CD4-positive, alpha-beta memory T cell (primary cell): Measurements from ENCODE around the gene AKAP6. TPM values are rescaled to one million over a fixed set of nuclear protein-coding genes. Genes with fewer than 3 reads are reported as not detected.

Experiments used
- CTCF ChIA-PET: fragments of 350-600 bp; sonication (Branson Sonifier 250); formaldehyde crosslinking; loops from one replicate; lab custom pipeline; 2021; ENCODE audit warnings: inconsistent platforms; ENCODE audit not compliant: partially characterized antibody; lab: Charles Lee
- POLR2A ChIA-PET: fragments of 350-600 bp; sonication (Branson Sonifier 250); formaldehyde crosslinking; loops from one replicate; lab custom pipeline; 2021; ENCODE audit not compliant: partially characterized antibody; lab: Charles Lee
- DNase-seq, 5 donors: peaks; one replicate each; pipeline versions ENCODE4 v3.0.0 to v3.0.0-alpha.2; 2020 to 2022; ENCODE audit warnings: mixed read lengths in 1 of 5
- H3K27ac ChIP-seq: one replicate; pipeline ENCODE4 v1.7.0; 2013; ENCODE audit warnings: low read depth, low read length
- H3K27me3 ChIP-seq: 2 replicates; pipeline ENCODE4 v1.7.0; 2013; ENCODE audit warnings: mild to moderate bottlenecking, low read length, moderate library complexity; ENCODE audit not compliant: insufficient read depth
- H3K36me3 ChIP-seq: 2 replicates; pipeline ENCODE4 v1.7.0; 2013; ENCODE audit warnings: mild to moderate bottlenecking, low read length, moderate library complexity; ENCODE audit not compliant: insufficient read depth
- H3K4me1 ChIP-seq: 2 replicates; pipeline ENCODE4 v1.7.0; 2013; ENCODE audit warnings: mild to moderate bottlenecking, low read length, moderate library complexity; ENCODE audit not compliant: insufficient read depth
- H3K4me3 ChIP-seq, 2 donors: one replicate each; pipeline ENCODE4 v1.7.0; 2013; ENCODE audit warnings: low read length in 2 of 2, mild to moderate bottlenecking in 1 of 2
- H3K9me3 ChIP-seq, 2 donors: one replicate each; pipeline ENCODE4 v1.7.0; 2013; ENCODE audit warnings: low read length in 2 of 2, control low read depth in 1 of 2; ENCODE audit not compliant: control insufficient read depth in 1 of 2
- H3K27ac Mint-ChIP-seq, 7 donors: one replicate each; pipeline ENCODE4 v1.8.0; 2020 to 2021; ENCODE audit warnings: mixed read lengths in 7 of 7, mild to moderate bottlenecking in 6 of 7, inconsistent platforms in 3 of 7, moderate library complexity in 3 of 7
- H3K27me3 Mint-ChIP-seq, 2 donors: one replicate each; pipeline ENCODE4 v1.8.0; 2020 to 2021; ENCODE audit warnings: mixed read lengths in 2 of 2
- H3K36me3 Mint-ChIP-seq, 2 donors: one replicate each; pipeline ENCODE4 v1.8.0; 2020 to 2021; ENCODE audit warnings: mixed read lengths in 2 of 2, inconsistent platforms in 1 of 2, mild to moderate bottlenecking in 1 of 2
- H3K4me1 Mint-ChIP-seq, 4 donors: one replicate each; pipeline ENCODE4 v1.8.0; 2020 to 2021; ENCODE audit warnings: mixed read lengths in 4 of 4, mild to moderate bottlenecking in 1 of 4
- H3K4me3 Mint-ChIP-seq, 8 donors: one replicate each; pipeline ENCODE4 v1.8.0; 2020 to 2021; ENCODE audit warnings: mixed read lengths in 8 of 8, mild to moderate bottlenecking in 7 of 8, moderate library complexity in 6 of 8, inconsistent platforms in 3 of 8
- H3K9me3 Mint-ChIP-seq, 8 donors: one replicate each; pipeline ENCODE4 v1.8.0; 2020 to 2021; ENCODE audit warnings: mixed read lengths in 8 of 8, mild to moderate bottlenecking in 5 of 8, inconsistent platforms in 3 of 8, moderate library complexity in 1 of 8
- intact Hi-C: fragments of 100-400 bp; cut with micrococcal nuclease; formaldehyde crosslinking; loops from one replicate; pipeline ENCODE4 v1.15.1; 2023
- polyA plus RNA-seq, 2 donors: library from polyadenylated mRNA; unstranded; fragments of 300-500 nt; fragmentation: Illumina TruSeq; gene quantifications; one replicate each; pipeline ENCODE4 v1.2.3, GENCODE V29; 2021
- total RNA-seq, 2 experiments: library from RNA; stranded (reverse); gene quantifications; one replicate each; pipeline ENCODE4 v1.2.3, GENCODE V29; 2021

AKAP6 gene, protein sequence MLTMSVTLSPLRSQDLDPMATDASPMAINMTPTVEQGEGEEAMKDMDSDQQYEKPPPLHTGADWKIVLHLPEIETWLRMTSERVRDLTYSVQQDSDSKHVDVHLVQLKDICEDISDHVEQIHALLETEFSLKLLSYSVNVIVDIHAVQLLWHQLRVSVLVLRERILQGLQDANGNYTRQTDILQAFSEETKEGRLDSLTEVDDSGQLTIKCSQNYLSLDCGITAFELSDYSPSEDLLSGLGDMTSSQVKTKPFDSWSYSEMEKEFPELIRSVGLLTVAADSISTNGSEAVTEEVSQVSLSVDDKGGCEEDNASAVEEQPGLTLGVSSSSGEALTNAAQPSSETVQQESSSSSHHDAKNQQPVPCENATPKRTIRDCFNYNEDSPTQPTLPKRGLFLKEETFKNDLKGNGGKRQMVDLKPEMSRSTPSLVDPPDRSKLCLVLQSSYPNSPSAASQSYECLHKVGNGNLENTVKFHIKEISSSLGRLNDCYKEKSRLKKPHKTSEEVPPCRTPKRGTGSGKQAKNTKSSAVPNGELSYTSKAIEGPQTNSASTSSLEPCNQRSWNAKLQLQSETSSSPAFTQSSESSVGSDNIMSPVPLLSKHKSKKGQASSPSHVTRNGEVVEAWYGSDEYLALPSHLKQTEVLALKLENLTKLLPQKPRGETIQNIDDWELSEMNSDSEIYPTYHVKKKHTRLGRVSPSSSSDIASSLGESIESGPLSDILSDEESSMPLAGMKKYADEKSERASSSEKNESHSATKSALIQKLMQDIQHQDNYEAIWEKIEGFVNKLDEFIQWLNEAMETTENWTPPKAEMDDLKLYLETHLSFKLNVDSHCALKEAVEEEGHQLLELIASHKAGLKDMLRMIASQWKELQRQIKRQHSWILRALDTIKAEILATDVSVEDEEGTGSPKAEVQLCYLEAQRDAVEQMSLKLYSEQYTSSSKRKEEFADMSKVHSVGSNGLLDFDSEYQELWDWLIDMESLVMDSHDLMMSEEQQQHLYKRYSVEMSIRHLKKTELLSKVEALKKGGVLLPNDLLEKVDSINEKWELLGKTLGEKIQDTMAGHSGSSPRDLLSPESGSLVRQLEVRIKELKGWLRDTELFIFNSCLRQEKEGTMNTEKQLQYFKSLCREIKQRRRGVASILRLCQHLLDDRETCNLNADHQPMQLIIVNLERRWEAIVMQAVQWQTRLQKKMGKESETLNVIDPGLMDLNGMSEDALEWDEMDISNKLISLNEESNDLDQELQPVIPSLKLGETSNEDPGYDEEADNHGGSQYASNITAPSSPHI (N-terminal part only)
- 1 to 10 TPM; 3.7 to 4.4 TPM for total RNA-seq
- polyA plus RNA-seq: under 1 TPM in 1 of 2 donors, not detected in 1; 0.98 TPM

DNA sequence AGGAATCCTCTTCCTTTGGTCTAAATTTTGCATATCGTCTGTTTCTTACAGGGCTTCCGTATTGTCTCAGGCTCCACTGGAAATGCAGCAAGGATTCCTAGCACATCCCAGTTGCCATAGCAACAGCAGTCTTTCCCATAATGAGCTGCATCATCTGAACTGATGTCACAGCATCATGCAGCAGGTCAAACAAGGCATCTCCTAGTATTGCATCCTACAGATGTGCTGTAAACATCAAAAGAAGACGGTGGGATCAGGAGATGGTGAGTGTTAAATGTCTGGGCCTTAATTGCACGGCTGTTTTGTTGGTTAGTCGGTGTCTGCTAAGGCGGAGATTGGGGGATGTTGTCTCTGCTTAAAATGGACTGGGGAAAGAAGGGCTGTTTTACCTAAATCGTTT lies at the start of gene AKAP6:
AKAP6 (plus strand) TSS at position 153 of the 400 bp plus-strand sequence. CDS start 104,196 bp downstream, outside the sequence.
- Histone ChIP-seq H3K4me3 (no peak within 1 kb of the TSS), H3K36me3 (no peaks in the 10 kb centered on the region), H3K27ac (no peak within 1 kb of the TSS), H3K27me3 (no peaks in the 10 kb centered on the region), H3K4me1 (no peaks in the 10 kb centered on the region), H3K9me3 (no peaks in the 10 kb centered on the region)
- Mint-ChIP-seq H3K27me3 (no peaks in the 10 kb centered on the region), H3K36me3 (no peaks in the 10 kb centered on the region), H3K9me3 (peaks cover 0 to 8% (median 4%) of the 10 kb centered on the region in 8 donors), H3K4me1 (no peaks in the 10 kb centered on the region), H3K27ac (peak within 1 kb of the TSS in 1 of 7 donors; percentile 62), H3K4me3 (no peak within 1 kb of the TSS)
- intact Hi-C loops: no loop called here
- ChIA-PET POLR2A (no interaction called here), CTCF (interaction anchor here (0.6 kb wide), 1 partner anchor 26 kb away, joined by 4 read pairs; no protein-coding TSS in a partner anchor)
- DNase-seq: no peak

DNA sequence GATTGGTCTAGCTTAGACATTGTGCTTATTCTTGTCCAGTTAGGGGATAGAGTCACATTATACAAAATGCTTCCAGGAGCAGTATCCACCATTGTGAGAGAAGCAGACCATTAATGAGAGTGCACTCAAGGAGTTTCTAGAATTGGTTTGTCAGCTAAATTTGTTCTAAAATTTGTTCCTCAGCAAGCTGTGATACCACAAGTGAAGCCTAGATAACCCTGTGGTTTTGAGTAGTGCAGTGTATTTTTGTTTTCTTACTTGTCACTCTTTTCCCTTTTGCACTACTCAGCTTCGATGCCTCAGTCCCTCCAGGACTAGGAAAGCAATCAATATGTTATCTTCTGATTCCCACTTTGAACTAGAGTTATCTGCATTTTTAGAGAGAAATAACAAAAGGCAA lies 42.5 kb upstream of the AKAP6 start:
- H3K4me3 ChIP-seq: no peak overlapping the region
- H3K27ac ChIP-seq: no peak overlapping the region
- H3K27me3 ChIP-seq: no peaks in the 10 kb centered on the region
- no peaks in the 10 kb centered on the region for H3K36me3 ChIP-seq
- H3K9me3 Mint-ChIP-seq: peaks cover 0 to 35% (median 23%) of the 10 kb centered on the region in 8 donors
- intact Hi-C loops: no loop called here
- no peaks in the 10 kb centered on the region for H3K4me1 Mint-ChIP-seq
- no peaks in the 10 kb centered on the region for H3K9me3 ChIP-seq
- ChIA-PET CTCF (no interaction called here), POLR2A (no interaction called here)
- peaks cover 13 to 27% of the 10 kb centered on the region in 2 donors for H3K36me3 Mint-ChIP-seq
- H3K27ac Mint-ChIP-seq: no peak overlapping the region
- DNase-seq: no peak
- H3K27me3 Mint-ChIP-seq: peaks cover 0 to 2% of the 10 kb centered on the region in 2 donors
- no peaks in the 10 kb centered on the region for H3K4me1 ChIP-seq
- H3K4me3 Mint-ChIP-seq: no peak overlapping the region

DNA sequence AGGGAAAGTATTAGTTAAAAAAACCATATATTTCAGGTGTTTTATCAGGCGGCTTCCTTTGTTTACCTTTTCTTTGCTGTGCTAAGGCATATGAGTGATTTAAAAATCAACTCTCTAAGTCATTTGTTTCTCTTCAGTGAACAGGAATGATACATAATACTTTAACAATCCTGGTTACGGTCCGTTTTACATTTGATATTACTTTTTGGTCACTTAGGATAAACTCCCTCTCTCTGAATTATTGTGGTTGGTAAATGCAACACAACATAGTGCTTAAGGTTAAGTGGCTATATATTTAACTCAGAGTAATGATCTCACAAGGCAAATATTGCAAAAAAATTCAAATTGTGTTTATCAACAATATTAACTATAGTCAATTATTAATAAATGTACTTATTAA lies 32.7 kb upstream of the AKAP6 start:
- intact Hi-C loops: no loop called here
- Histone ChIP-seq H3K27ac (no peak overlapping the region), H3K4me1 (no peaks in the 10 kb centered on the region), H3K4me3 (no peak overlapping the region), H3K27me3 (no peaks in the 10 kb centered on the region), H3K36me3 (no peaks in the 10 kb centered on the region), H3K9me3 (no peaks in the 10 kb centered on the region)
- POLR2A ChIA-PET: no interaction called here
- H3K27me3 Mint-ChIP-seq: no peaks in the 10 kb centered on the region
- H3K36me3 Mint-ChIP-seq: peaks cover 0 to 6% of the 10 kb centered on the region in 2 donors
- H3K4me1 Mint-ChIP-seq: no peaks in the 10 kb centered on the region
- H3K4me3 Mint-ChIP-seq: no peak overlapping the region
- CTCF ChIA-PET: no interaction called here
- DNase-seq: no peak
- H3K9me3 Mint-ChIP-seq: peaks cover 0 to 4% (median 3%) of the 10 kb centered on the region in 8 donors
- no peak overlapping the region for H3K27ac Mint-ChIP-seq

DNA sequence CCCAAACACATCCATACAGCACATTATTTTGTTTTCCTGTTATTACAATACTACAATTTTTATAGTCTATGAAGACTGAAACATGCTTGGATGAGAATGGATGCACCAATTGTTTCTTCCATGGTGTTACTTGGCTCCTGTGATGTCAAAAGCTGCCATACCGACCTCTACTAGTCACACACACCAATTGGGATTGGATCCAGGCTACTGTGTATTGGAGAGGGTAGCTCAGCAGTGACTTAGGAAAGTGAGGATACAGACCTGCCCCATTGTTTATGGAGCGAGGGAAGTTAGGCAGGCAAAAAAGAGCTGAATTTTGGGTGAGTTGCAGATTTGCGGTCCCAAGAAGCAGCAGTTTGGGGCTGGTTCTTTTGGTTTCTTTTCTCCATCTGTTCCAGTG lies 30.8 kb upstream of the AKAP6 start:
- no peaks in the 10 kb centered on the region for H3K4me1 Mint-ChIP-seq
- no peak for DNase-seq
- Histone ChIP-seq H3K27me3 (no peaks in the 10 kb centered on the region), H3K4me3 (no peak overlapping the region), H3K9me3 (no peaks in the 10 kb centered on the region), H3K4me1 (no peaks in the 10 kb centered on the region), H3K36me3 (no peaks in the 10 kb centered on the region), H3K27ac (no peak overlapping the region)
- ChIA-PET CTCF (no interaction called here), POLR2A (no interaction called here)
- H3K4me3 Mint-ChIP-seq: no peak overlapping the region
- H3K27ac Mint-ChIP-seq: no peak overlapping the region
- no peaks in the 10 kb centered on the region for H3K27me3 Mint-ChIP-seq
- H3K36me3 Mint-ChIP-seq: no peaks in the 10 kb centered on the region
- intact Hi-C loops: no loop called here
- no peaks in the 10 kb centered on the region for H3K9me3 Mint-ChIP-seq

- no peak overlapping the region for H3K27ac Mint-ChIP-seq
- H3K4me3 Mint-ChIP-seq: no peak overlapping the region
These were observed 29.0 kb upstream of the AKAP6 start for GRCh38 chr14:32300136-32300535.

DNA sequence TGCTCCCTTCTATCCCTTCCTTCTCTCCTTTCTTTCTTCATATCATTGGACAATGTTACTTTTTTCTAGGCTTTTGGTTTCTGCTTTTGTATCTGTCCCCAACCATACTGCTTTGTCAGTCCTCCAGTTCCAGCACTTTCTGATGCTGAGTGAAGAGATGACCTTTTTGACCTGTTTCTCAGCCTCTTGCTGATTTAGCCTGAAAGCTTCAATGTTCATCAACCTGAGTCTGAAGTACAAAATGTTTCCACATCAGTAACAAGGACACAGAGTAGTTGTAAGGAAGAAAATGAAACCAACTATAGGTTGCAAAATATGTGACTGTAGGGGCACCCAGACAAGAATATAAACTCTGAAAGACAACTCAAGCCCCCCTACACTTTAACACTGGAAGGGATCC lies 25.2 kb upstream of the AKAP6 start:
- Mint-ChIP-seq H3K4me3 (no peak overlapping the region), H3K9me3 (no peaks in the 10 kb centered on the region), H3K27me3 (no peaks in the 10 kb centered on the region), H3K4me1 (no peaks in the 10 kb centered on the region), H3K36me3 (no peaks in the 10 kb centered on the region), H3K27ac (peak overlapping the region in 2 of 7 donors; percentile 15 to 73)
- CTCF ChIA-PET: no interaction called here
- Histone ChIP-seq H3K27me3 (no peaks in the 10 kb centered on the region), H3K27ac (no peak overlapping the region), H3K4me1 (no peaks in the 10 kb centered on the region), H3K9me3 (no peaks in the 10 kb centered on the region), H3K4me3 (no peak overlapping the region), H3K36me3 (no peaks in the 10 kb centered on the region)
- POLR2A ChIA-PET: no interaction called here
- intact Hi-C loops: no loop called here
- no peak for DNase-seq

More at GRCh38 chr14:32300136-32300535, 29.0 kb upstream of the AKAP6 start:
- no peaks in the 10 kb centered on the region for H3K27me3 ChIP-seq
- ChIA-PET POLR2A (no interaction called here), CTCF (no interaction called here)
- Mint-ChIP-seq H3K9me3 (no peaks in the 10 kb centered on the region), H3K4me1 (no peaks in the 10 kb centered on the region), H3K27me3 (no peaks in the 10 kb centered on the region), H3K36me3 (no peaks in the 10 kb centered on the region)
- H3K4me3 ChIP-seq: no peak overlapping the region
- H3K4me1 ChIP-seq: no peaks in the 10 kb centered on the region
- H3K36me3 ChIP-seq: no peaks in the 10 kb centered on the region
- intact Hi-C loops: no loop called here
- no peaks in the 10 kb centered on the region for H3K9me3 ChIP-seq
- no peak overlapping the region for H3K27ac ChIP-seq
- no peak for DNase-seq
